Measurements from ENCODE around the gene SERPINA6.
"Not testable (repeated sequence)": the region's sequence is repeated elsewhere in the genome, so short reads cannot be mapped to it uniquely, and the experiment has no call there.

SERPINA6 gene

DNA sequence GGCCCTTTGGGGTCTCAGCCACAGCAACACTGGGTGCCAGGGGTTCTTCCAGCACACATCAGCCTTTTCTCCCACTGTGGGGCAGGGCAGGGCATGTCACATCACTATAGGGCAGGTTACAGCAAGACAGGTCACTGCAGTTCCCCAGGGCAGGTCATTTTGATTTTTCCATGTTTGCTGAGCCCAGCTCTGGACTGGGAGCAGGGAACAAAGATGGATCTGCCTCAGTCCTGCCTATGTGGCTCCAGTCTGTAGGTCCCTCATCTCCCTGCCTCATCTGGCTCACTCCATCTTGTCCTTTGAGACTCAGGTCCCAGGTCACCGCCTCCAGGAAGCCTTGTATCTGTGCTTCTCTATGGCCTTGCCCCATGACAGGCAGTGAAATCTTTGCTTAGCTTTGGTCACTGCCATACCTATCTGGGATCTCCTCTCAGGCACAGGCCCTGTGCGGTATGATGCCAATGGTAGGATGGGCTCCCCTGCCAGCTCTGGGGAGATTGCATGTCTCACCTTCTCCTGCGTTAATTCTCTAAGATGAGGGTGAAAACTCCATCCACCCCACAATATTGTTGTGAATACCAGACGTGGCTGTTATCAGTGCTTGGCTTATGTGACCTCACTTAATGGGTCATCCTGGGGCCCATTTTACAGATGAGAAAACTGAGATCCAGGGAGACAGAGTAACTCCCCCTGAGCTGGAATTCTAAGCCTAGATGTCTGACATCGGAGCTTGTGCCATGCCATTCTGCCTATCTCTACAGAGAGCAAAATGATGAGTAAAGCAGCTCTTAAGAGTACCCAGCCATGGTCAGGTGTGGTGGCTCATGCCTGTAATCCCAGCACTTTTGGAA, 1.5 kb downstream of the SERPINA6 start:
- DNase-seq (ENCODE audit: low spot score), result no peak

DNA sequence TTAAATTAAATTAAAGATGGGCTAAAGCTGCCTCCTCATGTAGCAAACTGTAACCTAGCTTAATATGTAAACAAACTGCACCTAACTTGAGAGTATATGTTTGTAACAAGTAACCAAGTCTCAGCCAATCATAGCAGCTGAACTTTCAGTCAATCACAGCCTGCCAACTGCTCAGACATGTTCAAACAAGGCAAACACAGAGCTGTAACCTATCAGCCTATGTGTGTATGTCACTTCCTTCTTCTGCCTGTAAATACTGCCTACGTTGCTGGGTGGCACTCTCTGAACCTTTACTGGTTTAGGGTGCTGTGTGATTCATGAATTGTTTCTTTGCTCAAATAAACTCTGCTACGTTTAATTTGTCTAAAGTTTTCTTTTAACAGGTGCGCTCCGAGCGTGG, 2.9 kb downstream of the SERPINA6 start:
- no peak for DNase-seq (ENCODE audit: low spot score)

DNA sequence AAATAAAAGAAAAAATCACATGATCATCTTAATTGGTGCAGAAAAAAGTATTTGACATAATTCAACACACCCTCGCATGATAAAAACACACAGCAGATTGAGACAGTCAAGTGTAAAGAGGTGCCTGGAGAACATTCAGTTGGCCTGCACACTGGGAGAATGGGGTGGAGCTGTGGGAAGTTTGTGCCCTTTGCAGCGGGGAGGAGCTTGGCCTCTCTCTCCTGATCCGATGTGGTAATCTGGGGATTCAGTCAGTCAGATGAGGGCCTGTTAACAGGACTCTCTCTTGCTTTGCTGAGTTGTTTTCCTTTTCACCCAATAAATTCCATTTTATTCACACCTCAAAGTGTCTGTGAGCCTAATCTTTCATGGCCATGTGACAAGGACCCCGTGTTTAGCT, 5.9 kb downstream of the SERPINA6 start:
- no peak for DNase-seq (ENCODE audit: low spot score)

- no peak for DNase-seq (ENCODE audit: low spot score)
Observed at GRCh38 chr14:94316692-94317091, 6.4 kb downstream of the SERPINA6 start.

- DNase-seq (ENCODE audit: low spot score), result no peak
Observed at GRCh38 chr14:94314890-94315289, 8.2 kb downstream of the SERPINA6 start.

DNA sequence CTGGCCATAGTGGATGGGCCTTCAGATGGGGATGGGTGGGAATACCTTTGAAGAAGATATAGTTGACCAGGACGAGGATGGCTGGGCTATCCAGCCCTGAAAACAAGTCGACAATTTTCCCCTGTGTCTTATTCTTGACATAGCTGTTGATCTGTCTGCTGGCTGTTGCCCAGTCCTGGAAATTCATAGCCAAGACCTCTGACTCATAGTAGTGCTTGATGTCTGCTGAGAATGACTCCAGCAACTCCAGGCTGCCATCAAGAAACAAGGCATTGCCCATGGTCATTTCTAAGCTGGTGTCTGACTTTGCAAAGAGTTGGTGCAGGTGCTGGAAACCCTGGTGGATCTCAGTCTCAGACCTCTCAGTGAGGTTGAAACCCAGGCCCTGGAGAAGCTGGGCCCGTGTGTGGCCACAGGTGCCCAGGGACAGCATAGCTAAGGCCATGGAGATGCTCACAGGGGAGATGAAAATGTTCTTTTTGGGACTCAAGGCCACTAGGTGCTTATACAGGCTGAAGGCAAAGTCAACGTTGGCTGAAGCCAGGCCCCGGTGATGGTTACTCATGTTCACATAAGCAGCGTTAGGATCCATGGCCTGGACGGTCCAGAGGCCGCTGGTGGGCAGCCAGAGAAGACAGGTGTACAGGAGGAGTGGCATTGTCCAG, 9.0 kb downstream of the SERPINA6 start:
- no peak for DNase-seq (ENCODE audit: low spot score)

DNA sequence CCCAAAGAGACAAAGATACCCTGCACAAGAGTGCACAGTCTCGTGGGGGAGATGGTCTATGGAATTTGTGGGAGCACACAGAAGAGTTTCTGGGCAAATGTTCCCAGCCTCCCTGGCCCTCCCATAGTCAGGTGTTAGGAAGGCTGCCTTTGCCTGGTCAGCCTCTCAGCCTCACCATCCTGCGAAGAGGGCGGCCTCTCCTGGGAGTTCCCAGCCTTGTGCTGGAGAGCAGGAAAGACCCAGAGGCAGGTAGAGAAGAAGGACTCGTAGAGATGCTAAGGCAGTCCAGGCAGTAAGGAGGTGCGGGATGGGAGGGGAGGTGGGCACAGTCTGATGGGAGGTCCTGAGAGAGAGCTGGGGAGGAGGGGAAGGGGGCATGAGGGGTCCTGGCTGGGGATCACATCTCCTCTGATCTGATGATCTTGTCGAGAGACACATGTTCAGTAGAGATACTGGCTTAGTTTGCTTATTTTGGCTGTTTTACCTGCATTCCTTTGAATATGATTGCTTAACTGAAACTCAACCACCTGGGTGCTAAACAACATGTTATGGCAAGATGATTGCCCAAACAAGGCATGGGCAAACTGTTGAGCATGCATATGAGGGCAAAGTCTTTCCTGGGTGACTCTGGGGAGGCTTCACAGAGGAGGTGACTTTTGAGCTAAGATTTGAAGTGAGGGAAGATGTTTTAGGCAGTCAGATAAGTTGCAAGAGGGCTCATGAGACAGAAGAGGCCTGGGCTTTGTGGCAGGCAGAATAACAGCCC, 10.5 kb downstream of the SERPINA6 start:
- DNase-seq (ENCODE audit: low spot score), result no peak

DNA sequence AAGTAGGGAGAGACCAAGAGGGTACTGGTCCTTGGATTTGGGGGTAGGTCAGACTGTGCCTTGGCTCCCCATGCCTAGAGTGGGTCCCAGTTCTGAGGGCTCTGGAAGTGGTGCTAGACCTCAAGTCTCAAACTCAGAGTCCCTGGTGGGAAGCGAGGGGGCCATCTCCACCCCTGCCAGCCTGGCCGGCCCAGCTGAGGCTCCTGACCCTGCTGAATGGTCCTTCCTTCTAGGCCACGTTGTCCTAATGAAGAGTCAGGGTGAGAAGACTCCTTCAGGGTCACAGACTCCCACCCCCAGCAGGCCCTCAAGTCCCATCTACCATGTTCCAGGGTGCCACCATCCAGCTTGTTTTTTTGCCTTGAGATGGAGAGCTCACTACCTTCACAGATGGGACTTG, 12.9 kb downstream of the SERPINA6 start:
- no peak for DNase-seq (ENCODE audit: low spot score)

DNA sequence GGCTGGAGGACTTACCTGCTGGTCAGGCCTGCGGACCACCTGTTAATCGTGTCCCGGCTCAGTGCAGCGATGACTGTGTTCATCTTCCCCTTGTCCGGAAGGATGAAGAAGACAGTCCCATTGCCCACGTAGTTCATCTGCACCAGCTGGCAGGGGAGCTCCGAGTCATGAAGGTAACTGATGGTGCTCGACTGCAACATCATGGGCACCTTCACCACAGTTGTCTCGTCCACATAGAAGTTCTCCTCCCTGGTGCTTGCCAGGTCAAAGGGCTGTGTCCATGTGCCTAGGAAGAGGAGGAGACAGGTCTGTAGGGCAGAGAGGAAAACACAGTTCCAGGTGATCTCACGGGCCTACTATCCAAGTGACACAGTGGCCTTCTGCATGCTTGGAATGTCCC, 13.4 kb downstream of the SERPINA6 start:
- DNase-seq (ENCODE audit: low spot score), result no peak

DNA sequence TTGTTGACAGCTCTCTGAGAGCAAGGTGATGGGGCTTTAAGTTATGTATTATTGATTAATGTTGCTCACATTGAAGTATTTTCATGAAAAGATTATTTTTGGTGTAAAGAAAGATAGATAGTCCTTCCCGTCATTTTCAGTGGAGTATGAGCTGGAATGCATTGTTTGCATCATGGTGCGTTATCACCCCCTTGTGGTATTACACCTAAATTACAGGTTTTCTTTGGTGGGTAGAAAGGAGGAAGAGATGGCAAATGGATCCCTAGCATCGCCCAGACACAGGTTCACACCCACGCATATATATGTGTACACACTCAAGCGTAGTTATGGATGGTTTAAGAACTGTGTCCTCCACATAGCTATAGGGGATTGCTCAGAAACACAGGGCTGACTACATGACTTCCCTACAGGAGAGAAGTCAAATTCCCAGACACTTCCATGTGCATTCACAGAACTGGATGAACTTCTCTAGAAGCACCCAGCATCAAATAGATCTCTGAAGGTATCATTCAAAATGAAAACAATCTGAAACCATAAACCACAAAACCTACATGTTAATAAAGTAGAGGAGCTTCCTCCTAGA, 15.6 kb downstream of the SERPINA6 start:
- DNase-seq (ENCODE audit: low spot score), result no peak

- DNase-seq (ENCODE audit: low spot score), result no peak
Observed at GRCh38 chr14:94306047-94306978, 16.8 kb downstream of the SERPINA6 start.

GRCh38 chr14:94305620-94306019, 17.5 kb downstream of the SERPINA6 start:
- no peak for DNase-seq (ENCODE audit: low spot score)

GRCh38 chr14:94304243-94304642, 18.9 kb downstream of the SERPINA6 start:
- no peak for DNase-seq (ENCODE audit: low spot score)

GRCh38 chr14:94303111-94303510, 20.0 kb downstream of the SERPINA6 start:
- no peak for DNase-seq (ENCODE audit: low spot score)

DNA sequence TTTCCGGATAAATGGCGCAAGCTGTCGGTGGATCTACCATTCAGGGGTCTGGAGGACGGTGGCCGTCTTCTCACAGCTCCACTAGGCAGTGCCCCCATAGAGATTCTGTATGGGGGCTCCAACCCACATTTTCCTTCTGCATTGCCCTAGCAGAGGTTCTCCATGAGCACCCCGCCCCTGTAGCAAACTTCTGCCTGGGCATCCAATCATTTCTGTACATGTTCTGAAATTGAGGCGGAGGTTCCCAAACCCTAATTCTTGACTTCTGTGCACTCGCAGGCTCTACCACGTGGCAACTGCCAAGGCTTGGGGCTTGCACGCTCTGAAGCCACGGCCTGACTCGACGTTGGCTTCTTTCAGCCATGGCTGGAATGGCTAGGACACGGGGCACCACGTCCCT, 25.0 kb downstream of the SERPINA6 start:
- no peak for DNase-seq (ENCODE audit: low spot score)

DNA sequence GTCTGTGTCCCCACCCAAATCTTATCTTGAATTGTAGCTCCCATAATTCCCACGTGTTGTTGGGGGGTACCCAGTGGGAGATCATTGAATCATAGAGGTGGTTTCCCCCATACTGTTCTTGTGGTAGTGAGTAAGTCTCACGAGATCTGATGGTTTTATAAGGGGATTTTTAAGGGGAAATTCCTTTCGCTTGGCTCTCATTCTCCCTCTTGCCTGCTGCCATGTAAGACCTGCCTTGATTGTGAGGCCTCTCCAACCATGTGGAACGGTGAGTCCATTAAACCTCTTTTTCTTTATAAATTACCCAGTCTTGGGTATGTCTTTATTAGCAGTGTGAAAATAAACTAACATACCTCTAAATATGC, 27.0 kb downstream of the SERPINA6 start:
- DNase-seq (ENCODE audit: low spot score), result not testable (repeated sequence)

GRCh38 chr14:94295360-94296180, 27.6 kb downstream of the SERPINA6 start:
- DNase-seq (ENCODE audit: low spot score), result no peak

- DNase-seq (ENCODE audit: low spot score), result no peak
Observed at GRCh38 chr14:94293578-94293924, 29.6 kb downstream of the SERPINA6 start.

- DNase-seq (ENCODE audit: low spot score), result peak; percentile 58
Observed at GRCh38 chr14:94292872-94293577, 30.1 kb downstream of the SERPINA6 start, which contains the start of gene SERPINA10. SERPINA10 (minus strand) TSS chr14:94293268; CDS start chr14:94290593, 2,675 bp downstream.

DNA sequence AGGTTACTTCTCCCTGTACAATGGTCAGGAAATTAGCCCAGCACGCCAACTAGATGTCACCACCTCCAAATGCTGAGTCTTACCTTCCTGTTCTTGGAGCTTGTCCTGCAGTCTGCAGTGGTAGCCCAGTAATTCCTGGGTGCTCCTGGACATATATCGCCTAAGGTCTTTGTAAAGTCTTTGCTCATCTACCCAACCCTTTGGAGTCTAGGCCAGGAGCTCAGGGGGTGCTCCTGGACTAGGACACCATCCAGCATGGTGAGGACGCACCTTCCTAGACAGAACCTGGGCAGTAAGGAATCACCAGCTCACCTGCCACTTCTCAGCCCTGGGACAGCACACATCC, 30.6 kb downstream of the SERPINA6 start:
- no peak for DNase-seq (ENCODE audit: low spot score)

Measured in HuH-7.5 (cell line).